Hepatocyte (in vitro differentiated cells): ENCODE data around the gene HSBP1L1.

ENCODE experiments used
- CTCF ChIP-seq: fragments of 200-600 bp; sonication (generic); IDR thresholded peaks from 2 replicates; pipeline ENCODE4 v1.5.1; 2016; ENCODE audit warnings: antibody characterized with exemption, mild to moderate bottlenecking; ENCODE audit not compliant: poor library complexity
- EZH2 ChIP-seq: fragments of 200-600 bp; sonication (generic); IDR thresholded peaks from 2 replicates; pipeline ENCODE4 v1.6.1; 2016; ENCODE audit warnings: antibody characterized with exemption, mild to moderate bottlenecking, borderline replicate concordance
- EZH2phosphoT487 ChIP-seq: fragments of 200-600 bp; sonication (generic); IDR thresholded peaks from one replicate; pipeline ENCODE4 v1.6.1; 2018; ENCODE audit warnings: antibody characterized with exemption, mild to moderate bottlenecking, low read depth, moderate library complexity; ENCODE audit not compliant: unreplicated experiment, severe bottlenecking

GRCh38 chr18:79962311-79962710 lies 2.1 kb upstream of the HSBP1L1 start:
- TF ChIP-seq CTCF (no peak), EZH2 (no peak), EZH2phosphoT487 (no peak)
